GM23338 (cell line): ENCODE measurements around the gene TMEM170B. TPM values are rescaled to one million over a fixed set of nuclear protein-coding genes. Genes with fewer than 3 reads are reported as not detected.

Experiments
- ATAC-seq: fragments of 200-7000 bp; cut with Tn5 transposase; 3 replicates; pipeline ENCODE4 v1.9.1; 2020
- DNase-seq: peaks from one replicate; pipeline ENCODE4 v3.0.0-alpha.2; 2015; ENCODE audit warnings: low spot score
- H2AFZ ChIP-seq: fragments of 200-600 bp; sonication (generic); 2 replicates; pipeline ENCODE4 v1.8.0; 2016; ENCODE audit warnings: antibody characterized with exemption, mild to moderate bottlenecking, moderate library complexity
- H3F3A ChIP-seq: fragments of 200-600 bp; sonication (generic); replicated peaks from 2 replicates; pipeline ENCODE4 v1.8.0; 2017; ENCODE audit warnings: antibody characterized with exemption, mixed run types, low read depth
- H3K27ac ChIP-seq: fragments of 200-600 bp; sonication (generic); 2 replicates; pipeline ENCODE4 v1.6.1; 2016; ENCODE audit warnings: low read depth
- H3K27me3 ChIP-seq: fragments of 200-600 bp; sonication (generic); 2 replicates; pipeline ENCODE4 v1.8.0; 2016; ENCODE audit warnings: mild to moderate bottlenecking, mixed run types, moderate library complexity; ENCODE audit not compliant: insufficient read depth
- H3K36me3 ChIP-seq: fragments of 200-600 bp; sonication (generic); 2 replicates; pipeline ENCODE4 v1.8.0; 2016; ENCODE audit warnings: mild to moderate bottlenecking; ENCODE audit not compliant: insufficient read depth
- H3K4me1 ChIP-seq: fragments of 200-600 bp; sonication (generic); 2 replicates; pipeline ENCODE4 v1.8.0; 2016; ENCODE audit warnings: mild to moderate bottlenecking, moderate library complexity; ENCODE audit not compliant: insufficient read depth
- H3K4me2 ChIP-seq: fragments of 200-600 bp; sonication (generic); 2 replicates; pipeline ENCODE4 v1.7.1; 2017; ENCODE audit warnings: mixed run types
- H3K4me3 ChIP-seq: fragments of 200-600 bp; sonication (generic); 2 replicates; pipeline ENCODE4 v1.6.1; 2016; ENCODE audit warnings: mixed run types
- H3K79me2 ChIP-seq: fragments of 200-600 bp; sonication (generic); replicated peaks from 2 replicates; pipeline ENCODE4 v1.8.0; 2017; ENCODE audit warnings: mild to moderate bottlenecking; ENCODE audit not compliant: insufficient read depth
- H3K9me2 ChIP-seq: fragments of 200-600 bp; sonication (generic); 2 replicates; pipeline ENCODE4 v1.8.0; 2017; ENCODE audit not compliant: insufficient read depth
- H4K20me1 ChIP-seq: fragments of 200-600 bp; sonication (generic); replicated peaks from 2 replicates; pipeline ENCODE4 v1.8.0; 2017; ENCODE audit warnings: mild to moderate bottlenecking; ENCODE audit not compliant: insufficient read depth
- H3K27ac Mint-ChIP-seq: 2 replicates; pipeline ENCODE4 v1.8.0; 2020; ENCODE audit warnings: inconsistent platforms, mild to moderate bottlenecking, moderate library complexity, mixed read lengths
- H3K27me3 Mint-ChIP-seq: 3 replicates; pipeline ENCODE4 v1.8.0; 2022; ENCODE audit warnings: low read depth, mild to moderate bottlenecking, moderate library complexity, mixed read lengths, inconsistent platforms; ENCODE audit not compliant: insufficient read depth, poor library complexity
- H3K36me3 Mint-ChIP-seq: 3 replicates; pipeline ENCODE4 v1.8.0; 2021; ENCODE audit warnings: low read depth, mild to moderate bottlenecking, inconsistent platforms, moderate library complexity, mixed read lengths
- H3K4me1 Mint-ChIP-seq: 3 replicates; pipeline ENCODE4 v1.8.0; 2020; ENCODE audit warnings: mild to moderate bottlenecking, inconsistent platforms, mixed read lengths
- H3K4me3 Mint-ChIP-seq: 3 replicates; pipeline ENCODE4 v1.8.0; 2021; ENCODE audit warnings: moderate library complexity, mild to moderate bottlenecking, inconsistent platforms, mixed read lengths
- H3K9me3 Mint-ChIP-seq: 3 replicates; pipeline ENCODE4 v1.8.0; 2020; ENCODE audit warnings: moderate library complexity, mild to moderate bottlenecking, inconsistent platforms, mixed read lengths
- CTCF ChIP-seq, 2 experiments: fragments of 200-600 bp in 1 of 2; sonication (generic) in 1 of 2; conservative IDR thresholded peaks; 2 replicates each; pipeline versions ENCODE4 v1.5.1 to v1.6.1; 2016 to 2017; ENCODE audit warnings: antibody characterized with exemption in 2 of 2, low read depth in 2 of 2, mild to moderate bottlenecking in 2 of 2, moderate library complexity in 1 of 2
- ETS1 ChIP-seq: IDR thresholded peaks from 2 replicates; pipeline ENCODE4 v1.6.1; 2016; ENCODE audit warnings: antibody characterized with exemption
- EZH2 ChIP-seq: fragments of 200-600 bp; sonication (generic); IDR thresholded peaks from one replicate; pipeline ENCODE4 v1.8.0; 2017; ENCODE audit warnings: antibody characterized with exemption, mild to moderate bottlenecking, low read depth; ENCODE audit not compliant: unreplicated experiment
- EZH2phosphoT487 ChIP-seq: fragments of 200-600 bp; sonication (generic); IDR thresholded peaks from one replicate; pipeline ENCODE4 v1.8.1; 2018; ENCODE audit warnings: antibody characterized with exemption; ENCODE audit not compliant: unreplicated experiment
- POLR2AphosphoS5 ChIP-seq: IDR thresholded peaks from 2 replicates; pipeline ENCODE4 v1.6.1; 2016; ENCODE audit warnings: antibody characterized with exemption, low read depth
- REST ChIP-seq: IDR thresholded peaks from one replicate; pipeline ENCODE4 v1.6.1; 2018; ENCODE audit warnings: antibody characterized with exemption; ENCODE audit not compliant: unreplicated experiment
- STAT1 ChIP-seq: IDR thresholded peaks from one replicate; pipeline ENCODE4 v1.6.1; 2016; ENCODE audit warnings: antibody characterized with exemption; ENCODE audit not compliant: unreplicated experiment
- ZNF114 ChIP-seq: fragments of 250-450 bp; sonication (Bioruptor Pico); IDR thresholded peaks from 2 replicates; pipeline ENCODE4 v1.5.0; 2020; ENCODE audit warnings: mild to moderate bottlenecking, moderate library complexity
- ZNF331 ChIP-seq: fragments of 250-450 bp; sonication (Bioruptor Pico); IDR thresholded peaks from 2 replicates; pipeline ENCODE4 v1.5.0; 2020; ENCODE audit warnings: low read depth, mild to moderate bottlenecking, moderate library complexity
- polyA plus RNA-seq: library from polyadenylated mRNA; unstranded; fragments of >200 nt; fragmentation: Nextera tagmentation; extraction: Ambion mirVana; gene quantifications from 2 replicates; pipeline ENCODE4 v1.2.1, GENCODE V29; 2016
- total RNA-seq: library from RNA; depleted of rRNA; stranded (reverse); fragments of >200 nt; shearing (Covaris generic); gene quantifications from 2 replicates; pipeline ENCODE4 v1.2.3, GENCODE V29; 2014

TMEM170B gene
- total and polyA plus RNA-seq, 2 experiments from 2014 or later, result 2.0 to 6.9 TPM

GRCh38 chr6:11552442-11552841, 14.9 kb downstream of the TMEM170B start:
- no peaks in the 10 kb centered on the region for H4K20me1 ChIP-seq
- no peak for ATAC-seq

More at GRCh38 chr6:11552442-11552841, 14.9 kb downstream of the TMEM170B start:
- no peaks in the 10 kb centered on the region for H3K36me3 ChIP-seq
- no peaks in the 10 kb centered on the region for H3K27me3 ChIP-seq
- H3K79me2 ChIP-seq, result peaks cover 4% of the 10 kb centered on the region; the same call in 1 of the 2 replicates
- Mint-ChIP-seq H3K27me3 (peaks cover under 1% of the 10 kb centered on the region), H3K27ac (no peak overlapping the region), H3K4me3 (no peak overlapping the region), H3K9me3 (peaks cover 3% of the 10 kb centered on the region; the same call in 2 of the 3 replicates), H3K36me3 (no peaks in the 10 kb centered on the region), H3K4me1 (peaks cover 17% of the 10 kb centered on the region)
- H3K9me2 ChIP-seq, result no peaks in the 10 kb centered on the region
- H2AFZ ChIP-seq, result no peak overlapping the region
- H3K27ac ChIP-seq, result no peak overlapping the region
- TF ChIP-seq CTCF (conservative IDR thresholded peaks at IDR 0.05; ENCODE audit: low read depth in 2 of 2) (no peak), ZNF114 (CRISPR knock-in tag) (no peak), ETS1 (no peak), POLR2AphosphoS5 (no peak), STAT1 (no peak), EZH2 (no peak), REST (no peak), ZNF331 (CRISPR knock-in tag) (no peak), EZH2phosphoT487 (no peak)
- no peaks in the 10 kb centered on the region for H3F3A ChIP-seq
- no peak overlapping the region for H3K4me3 ChIP-seq
- no peaks in the 10 kb centered on the region for H3K4me1 ChIP-seq
- DNase-seq, result no peak
- H3K4me2 ChIP-seq, result no peak overlapping the region
